GM23338 (cell line): ENCODE measurements around the gene HSPE1.

Experiments
- CREB1 ChIP-seq: fragments of 250-450 bp; sonication (Bioruptor Pico); IDR thresholded peaks from 2 replicates; pipeline ENCODE4 v1.5.0; 2020; ENCODE audit warnings: low read depth, mild to moderate bottlenecking, moderate library complexity
- CTCF ChIP-seq, 2 experiments: fragments of 200-600 bp in 1 of 2; sonication (generic) in 1 of 2; conservative IDR thresholded peaks; 2 replicates each; pipeline versions ENCODE4 v1.5.1 to v1.6.1; 2016 to 2017; ENCODE audit warnings: antibody characterized with exemption in 2 of 2, low read depth in 2 of 2, mild to moderate bottlenecking in 2 of 2, moderate library complexity in 1 of 2
- EZH2 ChIP-seq: fragments of 200-600 bp; sonication (generic); IDR thresholded peaks from one replicate; pipeline ENCODE4 v1.8.0; 2017; ENCODE audit warnings: antibody characterized with exemption, mild to moderate bottlenecking, low read depth; ENCODE audit not compliant: unreplicated experiment
- POLR2AphosphoS5 ChIP-seq: IDR thresholded peaks from 2 replicates; pipeline ENCODE4 v1.6.1; 2016; ENCODE audit warnings: antibody characterized with exemption, low read depth
- TF ChIP-seq, protein P1 (sequence below): IDR thresholded peaks from 2 replicates; pipeline ENCODE4 v1.6.1; 2016; ENCODE audit warnings: antibody characterized with exemption
- TF ChIP-seq, protein P2 (sequence below): IDR thresholded peaks from one replicate; pipeline ENCODE4 v1.6.1; 2018; ENCODE audit warnings: antibody characterized with exemption; ENCODE audit not compliant: unreplicated experiment

DNA sequence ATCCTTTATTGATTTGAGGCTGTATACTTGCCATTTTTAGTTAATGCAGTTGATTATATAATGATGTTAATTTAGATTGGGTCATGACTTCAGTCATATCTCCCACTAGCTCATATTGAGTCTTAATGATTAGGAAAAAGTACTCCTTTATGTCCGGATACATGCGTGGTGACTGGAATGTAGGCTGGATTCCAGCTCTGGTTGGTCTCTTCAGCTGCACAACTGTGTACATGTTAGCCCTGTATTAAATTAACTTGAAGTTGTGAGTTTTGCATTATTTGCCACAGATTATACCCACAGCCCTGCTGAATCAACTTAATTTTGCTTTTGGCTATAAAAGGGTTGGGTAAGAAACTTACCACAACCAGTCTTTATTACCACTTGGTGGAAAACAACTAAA lies 38.2 kb downstream of the HSPE1 start:
- TF ChIP-seq EZH2 (no peak), CTCF (conservative IDR thresholded peaks at IDR 0.05; ENCODE audit: low read depth in 2 of 2) (no peak), POLR2AphosphoS5 (no peak), CREB1 (CRISPR knock-in tag) (no peak)
- TF ChIP-seq, protein P1, sequence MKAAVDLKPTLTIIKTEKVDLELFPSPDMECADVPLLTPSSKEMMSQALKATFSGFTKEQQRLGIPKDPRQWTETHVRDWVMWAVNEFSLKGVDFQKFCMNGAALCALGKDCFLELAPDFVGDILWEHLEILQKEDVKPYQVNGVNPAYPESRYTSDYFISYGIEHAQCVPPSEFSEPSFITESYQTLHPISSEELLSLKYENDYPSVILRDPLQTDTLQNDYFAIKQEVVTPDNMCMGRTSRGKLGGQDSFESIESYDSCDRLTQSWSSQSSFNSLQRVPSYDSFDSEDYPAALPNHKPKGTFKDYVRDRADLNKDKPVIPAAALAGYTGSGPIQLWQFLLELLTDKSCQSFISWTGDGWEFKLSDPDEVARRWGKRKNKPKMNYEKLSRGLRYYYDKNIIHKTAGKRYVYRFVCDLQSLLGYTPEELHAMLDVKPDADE, result no peak
- TF ChIP-seq, protein P2, sequence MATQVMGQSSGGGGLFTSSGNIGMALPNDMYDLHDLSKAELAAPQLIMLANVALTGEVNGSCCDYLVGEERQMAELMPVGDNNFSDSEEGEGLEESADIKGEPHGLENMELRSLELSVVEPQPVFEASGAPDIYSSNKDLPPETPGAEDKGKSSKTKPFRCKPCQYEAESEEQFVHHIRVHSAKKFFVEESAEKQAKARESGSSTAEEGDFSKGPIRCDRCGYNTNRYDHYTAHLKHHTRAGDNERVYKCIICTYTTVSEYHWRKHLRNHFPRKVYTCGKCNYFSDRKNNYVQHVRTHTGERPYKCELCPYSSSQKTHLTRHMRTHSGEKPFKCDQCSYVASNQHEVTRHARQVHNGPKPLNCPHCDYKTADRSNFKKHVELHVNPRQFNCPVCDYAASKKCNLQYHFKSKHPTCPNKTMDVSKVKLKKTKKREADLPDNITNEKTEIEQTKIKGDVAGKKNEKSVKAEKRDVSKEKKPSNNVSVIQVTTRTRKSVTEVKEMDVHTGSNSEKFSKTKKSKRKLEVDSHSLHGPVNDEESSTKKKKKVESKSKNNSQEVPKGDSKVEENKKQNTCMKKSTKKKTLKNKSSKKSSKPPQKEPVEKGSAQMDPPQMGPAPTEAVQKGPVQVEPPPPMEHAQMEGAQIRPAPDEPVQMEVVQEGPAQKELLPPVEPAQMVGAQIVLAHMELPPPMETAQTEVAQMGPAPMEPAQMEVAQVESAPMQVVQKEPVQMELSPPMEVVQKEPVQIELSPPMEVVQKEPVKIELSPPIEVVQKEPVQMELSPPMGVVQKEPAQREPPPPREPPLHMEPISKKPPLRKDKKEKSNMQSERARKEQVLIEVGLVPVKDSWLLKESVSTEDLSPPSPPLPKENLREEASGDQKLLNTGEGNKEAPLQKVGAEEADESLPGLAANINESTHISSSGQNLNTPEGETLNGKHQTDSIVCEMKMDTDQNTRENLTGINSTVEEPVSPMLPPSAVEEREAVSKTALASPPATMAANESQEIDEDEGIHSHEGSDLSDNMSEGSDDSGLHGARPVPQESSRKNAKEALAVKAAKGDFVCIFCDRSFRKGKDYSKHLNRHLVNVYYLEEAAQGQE, result no peak
